ENCODE measurements around the gene C12orf54.

GRCh38 chr12:48482930-48483329 is 632 bp downstream of the C12orf54 start:
- TF ChIP-seq, protein P1, sequence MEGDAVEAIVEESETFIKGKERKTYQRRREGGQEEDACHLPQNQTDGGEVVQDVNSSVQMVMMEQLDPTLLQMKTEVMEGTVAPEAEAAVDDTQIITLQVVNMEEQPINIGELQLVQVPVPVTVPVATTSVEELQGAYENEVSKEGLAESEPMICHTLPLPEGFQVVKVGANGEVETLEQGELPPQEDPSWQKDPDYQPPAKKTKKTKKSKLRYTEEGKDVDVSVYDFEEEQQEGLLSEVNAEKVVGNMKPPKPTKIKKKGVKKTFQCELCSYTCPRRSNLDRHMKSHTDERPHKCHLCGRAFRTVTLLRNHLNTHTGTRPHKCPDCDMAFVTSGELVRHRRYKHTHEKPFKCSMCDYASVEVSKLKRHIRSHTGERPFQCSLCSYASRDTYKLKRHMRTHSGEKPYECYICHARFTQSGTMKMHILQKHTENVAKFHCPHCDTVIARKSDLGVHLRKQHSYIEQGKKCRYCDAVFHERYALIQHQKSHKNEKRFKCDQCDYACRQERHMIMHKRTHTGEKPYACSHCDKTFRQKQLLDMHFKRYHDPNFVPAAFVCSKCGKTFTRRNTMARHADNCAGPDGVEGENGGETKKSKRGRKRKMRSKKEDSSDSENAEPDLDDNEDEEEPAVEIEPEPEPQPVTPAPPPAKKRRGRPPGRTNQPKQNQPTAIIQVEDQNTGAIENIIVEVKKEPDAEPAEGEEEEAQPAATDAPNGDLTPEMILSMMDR (IDR thresholded peaks at IDR 0.05), result no peak
- no peak for TF ChIP-seq POLR2A (IDR thresholded peaks at IDR 0.05)

All from sigmoid colon (tissue), 3 donors.